ENCODE results near the gene ERCC4.

GRCh38 chr16:13996778-13997288 is 76.9 kb downstream of the ERCC4 start:
- TF ChIP-seq EZH2 (IDR thresholded peaks at IDR 0.05): no peak
- TF ChIP-seq CTCF (IDR thresholded peaks at IDR 0.05): no peak

Data from neural progenitor cell (in vitro differentiated cells).